Gastrocnemius medialis (tissue), 4 donors: ENCODE results near the gene ATP5F1B.

Source experiments
- CTCF ChIP-seq, 5 experiments: fragments of 450-650 bp in 3 of 5; fragments of 200-600 bp in 2 of 5; sonication (generic) in 2 of 5; IDR thresholded peaks in 4 of 5; conservative IDR thresholded peaks in 1 of 5; 1 replicate in 4 of 5; 2 replicates in 1 of 5; pipeline ENCODE4 v1.5.1; 2016 to 2019; ENCODE audit warnings: antibody characterized with exemption in 5 of 5, mild to moderate bottlenecking in 3 of 5, moderate library complexity in 3 of 5
- POLR2A ChIP-seq, 2 donors: fragments of 450-650 bp; IDR thresholded peaks; one replicate each; pipeline ENCODE4 v1.6.1; 2017; ENCODE audit warnings: antibody characterized with exemption in 2 of 2, mild to moderate bottlenecking in 2 of 2, moderate library complexity in 2 of 2

- TF ChIP-seq CTCF (IDR thresholded peaks at IDR 0.05 in 4 of 5, conservative IDR thresholded peaks at IDR 0.05 in 1 of 5): no peak
- TF ChIP-seq POLR2A (IDR thresholded peaks at IDR 0.05): no peak
Observed at GRCh38 chr12:56604355-56604754, 41.4 kb downstream of the ATP5F1B start.
